GM21367 (cell line): ENCODE measurements around the gene RGS14.
"Not testable (repeated sequence)": the region's sequence is repeated elsewhere in the genome, so short reads cannot be mapped to it uniquely, and the experiment has no call there.

Source experiments
- ATAC-seq: cut with Tn5 transposase; IDR thresholded peaks from one replicate; pipeline ENCODE4 v1.9.1; 2021; ENCODE audit not compliant: unreplicated experiment

The RGS14 gene

GRCh38 chr5:177327539-177328522 is 29.9 kb upstream of the RGS14 start:
- ATAC-seq, result no peak

- ATAC-seq, result no peak
Observed at GRCh38 chr5:177328545-177329231, 29.0 kb upstream of the RGS14 start.

GRCh38 chr5:177329883-177330282 is 27.8 kb upstream of the RGS14 start:
- ATAC-seq, result no peak

GRCh38 chr5:177330991-177331842 is 26.5 kb upstream of the RGS14 start:
- ATAC-seq, result no peak

GRCh38 chr5:177332031-177332895 is 25.5 kb upstream of the RGS14 start:
- ATAC-seq, result no peak

GRCh38 chr5:177332896-177333260 is 24.8 kb upstream of the RGS14 start:
- ATAC-seq, result no peak

GRCh38 chr5:177333420-177334154 is 24.1 kb upstream of the RGS14 start:
- no peak for ATAC-seq

- no peak for ATAC-seq
Observed at GRCh38 chr5:177334155-177334551, 23.6 kb upstream of the RGS14 start.

- ATAC-seq, result no peak
Observed at GRCh38 chr5:177334781-177335700, 22.7 kb upstream of the RGS14 start.

- no peak for ATAC-seq
Observed at GRCh38 chr5:177335701-177336065, 22.0 kb upstream of the RGS14 start.

GRCh38 chr5:177336112-177336511 is 21.6 kb upstream of the RGS14 start:
- ATAC-seq, result no peak

- no peak for ATAC-seq
Observed at GRCh38 chr5:177336603-177337494, 20.9 kb upstream of the RGS14 start.

GRCh38 chr5:177338251-177339106 is 19.2 kb upstream of the RGS14 start:
- ATAC-seq, result no peak

- ATAC-seq, result no peak
Observed at GRCh38 chr5:177339107-177339638, 18.6 kb upstream of the RGS14 start.

- ATAC-seq, result not testable (repeated sequence)
Observed at GRCh38 chr5:177343000-177343399, 14.7 kb upstream of the RGS14 start.

- ATAC-seq, result no peak
Observed at GRCh38 chr5:177343777-177344176, 13.9 kb upstream of the RGS14 start.
